Raji (cell line): ENCODE data around the gene CORO7.

Experiments
- POLR2A ChIP-seq: IDR thresholded peaks from 2 replicates; pipeline ENCODE4 v1.6.1; 2011; ENCODE audit warnings: low read depth, low read length, control low read depth; ENCODE audit not compliant: insufficient read depth

Gene CORO7

GRCh38 chr16:4411684-4412083, 4.7 kb downstream of the CORO7 start:
- TF ChIP-seq POLR2A, result no peak

DNA sequence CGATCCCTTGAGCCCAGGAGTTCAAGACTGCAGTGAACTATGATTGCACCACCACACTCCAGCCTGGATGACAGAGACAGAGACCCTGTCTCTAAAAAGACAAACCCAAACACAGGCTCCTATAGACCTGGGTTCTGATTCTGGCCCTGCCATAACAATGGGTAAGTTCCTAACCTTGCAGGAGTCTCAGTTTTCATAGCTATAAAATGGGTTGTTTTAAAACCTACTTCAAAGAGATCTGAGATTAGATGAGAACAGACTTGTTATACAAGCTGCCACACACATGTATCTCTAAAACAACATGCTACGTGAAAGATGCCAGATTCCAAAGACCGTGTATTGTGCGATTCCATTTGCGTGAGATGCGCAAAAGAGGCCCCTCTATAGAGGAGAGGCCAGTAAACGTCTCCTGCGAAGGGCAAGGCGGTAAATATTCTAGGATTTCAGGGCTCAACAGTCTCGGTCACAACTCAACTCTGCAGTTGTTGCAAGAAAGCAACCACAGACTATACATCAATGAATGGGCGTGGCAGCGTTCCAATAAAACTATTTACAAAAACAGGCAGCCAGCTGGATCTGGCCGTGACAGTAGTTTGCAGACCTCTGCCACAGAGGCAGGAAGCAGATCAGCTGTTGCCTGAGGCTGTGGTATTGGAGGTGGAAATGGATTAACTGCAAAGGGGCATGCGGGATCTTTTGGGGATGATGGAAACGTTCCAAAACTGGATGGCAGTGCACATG, 5.9 kb downstream of the CORO7 start:
- no peak for TF ChIP-seq POLR2A

DNA sequence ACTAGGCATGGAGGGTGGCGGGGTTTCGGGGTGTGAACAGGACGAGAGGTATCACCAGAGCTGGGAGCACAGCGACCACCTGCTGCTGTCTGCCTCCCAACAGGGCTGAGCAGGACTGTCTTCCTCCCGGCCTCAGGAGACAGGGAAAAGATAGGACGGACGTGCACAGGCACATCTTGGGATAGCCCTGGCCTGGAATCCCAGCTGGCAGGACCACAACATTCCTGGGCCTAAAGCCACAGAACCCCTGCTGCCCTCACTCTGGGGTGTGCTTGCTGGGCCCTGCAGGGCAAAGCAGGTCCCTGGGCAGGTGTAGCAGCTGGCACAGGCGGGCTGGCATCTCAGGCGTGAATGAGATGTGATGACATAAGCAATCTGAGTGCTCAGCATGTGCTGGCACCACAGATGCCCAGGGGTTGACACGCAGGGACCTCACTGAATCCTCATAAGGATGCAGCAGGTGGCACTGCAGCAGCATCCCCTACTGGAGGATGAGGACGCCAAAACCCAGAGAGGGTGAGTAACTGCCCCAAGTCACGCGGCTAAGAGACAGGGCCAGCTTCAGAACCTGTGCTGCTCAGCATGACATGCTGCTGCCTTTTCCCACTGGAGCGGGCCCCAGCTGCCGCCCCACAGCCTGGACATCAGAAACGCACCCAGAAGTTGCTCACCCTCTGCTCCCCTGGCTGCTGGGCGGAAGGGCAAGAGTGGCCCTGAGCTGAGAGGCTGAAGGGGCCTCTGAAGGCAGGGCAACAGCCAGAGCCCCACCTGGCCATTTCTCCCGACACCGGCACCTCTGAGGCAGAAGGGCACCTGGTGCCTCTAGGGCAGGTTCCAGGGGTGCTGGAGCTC, 7.1 kb downstream of the CORO7 start:
- no peak for TF ChIP-seq POLR2A

GRCh38 chr16:4408323-4408690, 8.1 kb downstream of the CORO7 start:
- TF ChIP-seq POLR2A, result no peak

DNA sequence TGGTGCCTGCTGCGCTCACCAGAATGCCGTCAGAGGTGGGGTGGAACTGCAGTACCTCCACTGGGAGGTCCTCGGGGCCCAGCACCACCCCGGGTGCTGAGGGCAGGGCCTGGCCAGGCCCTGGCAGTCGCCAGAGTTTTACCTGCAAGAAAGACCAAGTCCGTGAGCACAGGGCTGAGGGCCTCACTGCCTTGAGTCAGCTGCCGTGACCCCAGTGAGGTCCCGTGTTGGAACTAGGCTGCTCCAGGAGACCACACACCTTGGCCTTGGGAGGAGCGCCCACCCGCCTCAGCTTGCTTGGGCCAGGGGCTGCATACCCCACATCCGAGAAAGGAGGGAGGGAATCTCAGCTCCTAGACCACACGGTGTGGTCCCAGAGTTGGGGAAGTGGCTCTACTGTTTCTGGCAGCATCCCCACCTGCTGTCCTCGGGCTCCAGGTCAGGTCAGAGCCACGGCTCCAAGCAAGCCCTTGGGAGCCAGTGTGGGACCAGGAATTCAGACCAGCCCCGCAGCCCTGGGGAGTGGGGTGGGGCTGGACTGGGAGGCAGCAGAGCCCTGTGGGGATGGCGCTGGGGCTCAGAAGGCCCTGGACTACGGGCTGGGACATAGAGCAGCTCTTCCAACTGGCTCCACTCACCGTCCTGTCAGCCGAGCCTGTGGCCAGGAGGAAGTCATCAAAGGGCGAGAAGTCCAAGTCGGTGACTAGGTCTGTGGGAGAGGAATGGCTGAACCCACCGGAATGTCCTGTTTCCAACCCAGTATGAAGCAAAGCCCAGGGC, 8.7 kb downstream of the CORO7 start:
- no peak for TF ChIP-seq POLR2A

DNA sequence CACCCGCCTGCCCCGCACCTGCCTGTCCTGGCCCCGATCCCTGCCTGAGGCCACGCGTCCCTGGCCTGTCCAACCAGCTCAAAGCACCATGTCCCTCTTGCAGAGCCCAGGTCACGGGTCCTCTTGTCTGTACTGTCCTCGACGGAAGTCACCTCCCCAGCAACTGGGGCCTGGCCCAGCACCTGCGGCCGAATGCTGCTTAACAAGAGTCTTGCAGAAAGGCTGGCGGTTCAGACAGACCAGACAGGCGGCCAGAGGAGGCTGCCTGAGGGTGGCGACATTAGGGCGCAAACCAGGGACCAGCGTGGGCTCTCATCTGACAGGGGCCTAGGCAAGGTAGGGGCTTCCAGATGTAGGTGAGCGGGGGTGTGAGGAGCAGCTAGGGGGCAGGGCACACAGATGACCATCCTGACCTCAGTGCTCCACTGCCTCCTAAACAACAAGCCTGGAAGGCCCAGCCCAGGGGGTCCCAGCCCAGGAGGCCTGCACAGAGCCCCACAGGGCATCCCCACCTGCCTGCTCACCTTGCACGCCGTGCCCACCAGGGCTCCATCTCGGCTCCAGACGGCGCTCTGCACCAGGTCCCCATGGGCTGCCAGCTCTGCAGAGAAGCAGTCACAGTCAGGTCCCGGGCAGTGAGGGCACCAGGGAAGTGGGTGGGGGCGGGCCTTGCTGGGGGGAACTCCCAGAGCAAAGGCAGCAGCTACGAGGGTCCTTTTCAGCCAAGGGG, 11.3 kb downstream of the CORO7 start:
- no peak for TF ChIP-seq POLR2A

- TF ChIP-seq POLR2A, result no peak
These were observed 12.0 kb downstream of the CORO7 start for GRCh38 chr16:4404247-4404966.

GRCh38 chr16:4403133-4403949, 13.1 kb downstream of the CORO7 start:
- no peak for TF ChIP-seq POLR2A

GRCh38 chr16:4402439-4403132, 13.8 kb downstream of the CORO7 start:
- no peak for TF ChIP-seq POLR2A

DNA sequence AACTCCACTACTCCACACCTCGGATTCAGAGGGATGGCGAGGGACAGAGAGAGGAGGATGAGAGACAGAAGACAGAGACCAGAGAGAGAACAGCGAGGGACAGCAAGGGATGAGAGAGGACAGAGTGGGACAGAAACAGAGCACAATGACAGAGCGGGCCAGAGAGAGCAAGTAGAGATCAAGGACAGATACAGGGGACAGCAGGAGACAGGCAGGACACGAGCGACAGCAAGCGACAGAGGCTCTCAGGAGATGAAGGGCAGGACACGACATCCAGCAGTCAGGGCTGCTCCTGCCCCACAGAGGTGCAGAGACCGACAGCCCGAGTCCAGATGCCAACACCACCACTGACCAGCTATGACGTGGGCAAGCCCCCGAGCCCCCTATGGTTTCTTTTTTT, 14.9 kb downstream of the CORO7 start:
- no peak for TF ChIP-seq POLR2A

DNA sequence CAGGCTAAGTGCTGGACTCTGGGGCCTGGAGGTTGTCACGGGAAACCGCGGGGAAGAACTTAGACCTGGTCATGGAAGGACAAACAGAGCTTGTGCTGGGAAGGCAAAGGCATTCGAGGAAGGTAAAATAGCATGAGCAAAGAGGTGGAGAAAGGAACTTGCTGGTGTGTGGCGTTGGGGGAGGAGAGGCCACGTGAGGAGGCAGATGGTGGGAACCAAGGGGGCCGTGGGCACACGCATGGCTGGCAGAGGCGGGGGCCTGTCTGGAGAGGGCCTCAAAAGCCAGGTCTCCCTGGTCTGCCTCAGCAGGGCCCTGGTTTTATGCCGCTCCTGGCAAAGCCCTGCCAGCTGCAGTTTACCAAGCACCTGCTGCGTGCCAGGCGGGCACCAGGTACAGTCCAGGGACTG, 15.3 kb downstream of the CORO7 start:
- no peak for TF ChIP-seq POLR2A

GRCh38 chr16:4399001-4399730, 17.2 kb downstream of the CORO7 start:
- TF ChIP-seq POLR2A, result no peak
